A172 (cell line): ENCODE results near the gene GANAB. TPM values are rescaled to one million over a fixed set of nuclear protein-coding genes. Genes with fewer than 3 reads are reported as not detected.
"Not testable (repeated sequence)": the region's sequence is repeated elsewhere in the genome, so short reads cannot be mapped to it uniquely, and the experiment has no call there.

Experiments used
- DNase-seq: peaks from one replicate; pipeline ENCODE4 v3.0.0-alpha.2; 2015; ENCODE audit warnings: low spot score
- total RNA-seq: library from RNA; depleted of rRNA; stranded (reverse); fragments of >200 nt; shearing (Covaris generic); gene quantifications from 2 replicates; pipeline ENCODE4 v1.2.3, GENCODE V29; 2014

Gene GANAB
- total RNA-seq, 1 experiment from 2014 or later = 257 TPM

GRCh38 chr11:62667460-62667859 is 21.0 kb upstream of the GANAB start:
- no peak for DNase-seq

GRCh38 chr11:62666259-62666926 is 20.0 kb upstream of the GANAB start:
- no peak for DNase-seq

GRCh38 chr11:62665599-62666258 is 19.3 kb upstream of the GANAB start:
- peak; percentile 14 for DNase-seq

GRCh38 chr11:62665075-62665598 is 18.7 kb upstream of the GANAB start, which contains the start of the genes C11orf98 and CSKMT:
TSS of gene C11orf98 (minus strand) at chr11:62665210. CDS start at chr11:62665169, 41 bp downstream.
TSS of gene CSKMT (plus strand) at chr11:62665312. CDS start at chr11:62665880, 568 bp downstream.
- peak; percentile 79 for DNase-seq

- peak; percentile 59 for DNase-seq
Measured at GRCh38 chr11:62664405-62665074, 18.1 kb upstream of the GANAB start.

GRCh38 chr11:62656796-62657429 is 10.5 kb upstream of the GANAB start:
- no peak for DNase-seq

- no peak for DNase-seq
Measured at GRCh38 chr11:62654297-62654696, 7.9 kb upstream of the GANAB start.

- no peak for DNase-seq
Measured at GRCh38 chr11:62652161-62653006, 6.0 kb upstream of the GANAB start.

GRCh38 chr11:62650283-62650682 is 3.9 kb upstream of the GANAB start:
- not testable (repeated sequence) for DNase-seq

GRCh38 chr11:62649486-62649885 is 3.1 kb upstream of the GANAB start:
- no peak for DNase-seq

GRCh38 chr11:62648967-62649364 is 2.6 kb upstream of the GANAB start:
- DNase-seq = no peak

- DNase-seq = no peak
Measured at GRCh38 chr11:62648185-62648966, 2.0 kb upstream of the GANAB start.

- no peak for DNase-seq
Measured at GRCh38 chr11:62647609-62648005, 1.2 kb upstream of the GANAB start.

- DNase-seq = no peak
Measured at GRCh38 chr11:62646825-62647608, 604 bp upstream of the GANAB start.

GRCh38 chr11:62645671-62645945 is 805 bp downstream of the GANAB start:
- no peak for DNase-seq

GRCh38 chr11:62644220-62644619 is 2.2 kb downstream of the GANAB start:
- no peak for DNase-seq

GRCh38 chr11:62632492-62632891 is 13.9 kb downstream of the GANAB start:
- DNase-seq = no peak

- no peak for DNase-seq
Measured at GRCh38 chr11:62627713-62628112, 18.7 kb downstream of the GANAB start.

- no peak for DNase-seq
Measured at GRCh38 chr11:62622476-62623089, 23.8 kb downstream of the GANAB start.
